HG02885 (cell line): ENCODE measurements around the gene NTSR1.

Experiments
- ATAC-seq: cut with Tn5 transposase; IDR thresholded peaks from one replicate; pipeline ENCODE4 v1.9.1; 2021; ENCODE audit warnings: mild to moderate bottlenecking; ENCODE audit not compliant: unreplicated experiment, poor library complexity

Gene NTSR1

GRCh38 chr20:62692801-62693523 is 15.7 kb upstream of the NTSR1 start:
- ATAC-seq = no peak

- no peak for ATAC-seq
Observed at GRCh38 chr20:62693524-62693922, 15.1 kb upstream of the NTSR1 start.

GRCh38 chr20:62694106-62694505 is 14.5 kb upstream of the NTSR1 start:
- ATAC-seq = no peak

GRCh38 chr20:62694868-62695267 is 13.8 kb upstream of the NTSR1 start:
- no peak for ATAC-seq

GRCh38 chr20:62695448-62696414 is 12.9 kb upstream of the NTSR1 start:
- no peak for ATAC-seq

- ATAC-seq = no peak
Observed at GRCh38 chr20:62696434-62696957, 12.1 kb upstream of the NTSR1 start.

- ATAC-seq = no peak
Observed at GRCh38 chr20:62696989-62697388, 11.6 kb upstream of the NTSR1 start.

- no peak for ATAC-seq
Observed at GRCh38 chr20:62697468-62697912, 11.1 kb upstream of the NTSR1 start.

GRCh38 chr20:62698231-62698630 is 10.4 kb upstream of the NTSR1 start:
- no peak for ATAC-seq

GRCh38 chr20:62699296-62699695 is 9.3 kb upstream of the NTSR1 start:
- ATAC-seq = no peak

- no peak for ATAC-seq
Observed at GRCh38 chr20:62699741-62700140, 8.9 kb upstream of the NTSR1 start.

- no peak for ATAC-seq
Observed at GRCh38 chr20:62700261-62700930, 8.2 kb upstream of the NTSR1 start.

GRCh38 chr20:62701161-62702012 is 7.2 kb upstream of the NTSR1 start:
- no peak for ATAC-seq

GRCh38 chr20:62702013-62702300 is 6.7 kb upstream of the NTSR1 start:
- ATAC-seq = no peak

- no peak for ATAC-seq
Observed at GRCh38 chr20:62702895-62703852, 5.5 kb upstream of the NTSR1 start.

GRCh38 chr20:62703853-62704228 is 4.8 kb upstream of the NTSR1 start:
- ATAC-seq = no peak

- no peak for ATAC-seq
Observed at GRCh38 chr20:62704341-62704948, 4.2 kb upstream of the NTSR1 start.

- ATAC-seq = no peak
Observed at GRCh38 chr20:62705627-62706026, 3.0 kb upstream of the NTSR1 start.
